Forelimb muscle (tissue), 1 donor: ENCODE data around the gene PNPLA7. TPM values are rescaled to one million over a fixed set of nuclear protein-coding genes. Genes with fewer than 3 reads are reported as not detected.

ENCODE experiments used
- DNase-seq: peaks from one replicate; pipeline ENCODE4 v3.0.0-alpha.2; 2013; ENCODE audit warnings: low read depth
- polyA plus RNA-seq: library from polyadenylated mRNA; unstranded; fragments of 120-200 nt; gene quantifications from one replicate; pipeline ENCODE4 v1.2.1, GENCODE V29; 2013; ENCODE audit not compliant: insufficient read length

Gene PNPLA7
- polyA plus RNA-seq, 1 donor: 3.6 TPM

- no peak for DNase-seq
These were observed 87.7 kb downstream of the PNPLA7 start for GRCh38 chr9:137462396-137462985.

GRCh38 chr9:137461663-137462395 is 88.4 kb downstream of the PNPLA7 start:
- DNase-seq: no peak

- DNase-seq: no peak
These were observed 88.9 kb downstream of the PNPLA7 start for GRCh38 chr9:137461316-137461662.

GRCh38 chr9:137460363-137461315 is 89.6 kb downstream of the PNPLA7 start:
- no peak for DNase-seq

- DNase-seq: no peak
These were observed 90.4 kb downstream of the PNPLA7 start for GRCh38 chr9:137459601-137460362.

- DNase-seq: peak; percentile 50
These were observed 91.0 kb downstream of the PNPLA7 start, which contains the start of gene NSMF for GRCh38 chr9:137459152-137459600. TSS of gene NSMF (minus strand) at chr9:137459334. CDS start at chr9:137459102, 232 bp downstream.

GRCh38 chr9:137458194-137459151 is 91.7 kb downstream of the PNPLA7 start:
- no peak for DNase-seq

- DNase-seq: no peak
These were observed 92.6 kb downstream of the PNPLA7 start for GRCh38 chr9:137457406-137458193.

- no peak for DNase-seq
These were observed 93.3 kb downstream of the PNPLA7 start for GRCh38 chr9:137456864-137457405.

GRCh38 chr9:137456061-137456863 is 93.9 kb downstream of the PNPLA7 start:
- no peak for DNase-seq

GRCh38 chr9:137455359-137455991 is 94.7 kb downstream of the PNPLA7 start:
- DNase-seq: no peak

- no peak for DNase-seq
These were observed 95.4 kb downstream of the PNPLA7 start for GRCh38 chr9:137454597-137455358.

- DNase-seq: no peak
These were observed 96.0 kb downstream of the PNPLA7 start for GRCh38 chr9:137454145-137454596.

GRCh38 chr9:137453643-137454081 is 96.5 kb downstream of the PNPLA7 start:
- DNase-seq: peak; percentile 24

- no peak for DNase-seq
These were observed 97.2 kb downstream of the PNPLA7 start for GRCh38 chr9:137452761-137453642.
